ENCODE results near the gene MID1IP1. TPM values are rescaled to one million over a fixed set of nuclear protein-coding genes. Genes with fewer than 3 reads are reported as not detected.

The MID1IP1 gene
- total and polyA plus RNA-seq, 2 of the 8 experiments (the other 6 are each of a cell fraction or from before 2014, with no cell fraction given): 118 to 128 TPM

DNA sequence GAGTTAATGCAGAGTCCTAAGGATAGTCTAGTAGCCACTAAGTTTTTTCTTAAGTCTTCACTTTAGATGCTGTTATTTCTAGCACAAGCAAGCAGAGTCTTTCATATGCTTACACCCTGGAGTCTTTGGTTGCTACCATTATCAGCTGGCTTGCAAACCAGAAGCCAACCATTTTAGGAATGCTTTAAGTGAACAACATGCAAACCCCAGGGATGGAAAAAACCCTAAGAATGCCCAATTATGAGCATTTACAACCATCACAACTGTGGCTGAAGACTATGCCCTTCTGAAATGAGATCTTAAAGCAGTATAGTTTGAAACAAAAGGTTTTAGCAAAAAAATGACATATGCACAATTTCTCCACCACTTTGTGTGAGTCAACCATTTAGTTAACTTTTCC lies 6.6 kb downstream of the MID1IP1 start:
- no peak overlapping the region for H3K23ac ChIP-seq (ENCODE audit: insufficient read length)
- H4K20me1 ChIP-seq (replicated peaks in 1 of 2; ENCODE audit: control insufficient read depth in 1 of 2, insufficient read depth in 2 of 2, low read length in 2 of 2): no peaks in the 10 kb centered on the region
- no peaks in the 10 kb centered on the region for H3K79me1 ChIP-seq (ENCODE audit: low read depth, low read length)
- no peak overlapping the region for H4K8ac ChIP-seq (ENCODE audit: extremely low read depth, insufficient read depth, low read length)
- no peak overlapping the region for H3K18ac ChIP-seq (ENCODE audit: extremely low read depth, low read length)
- H3K79me2 ChIP-seq (ENCODE audit: control insufficient read depth in 1 of 2, insufficient read depth in 2 of 2, low read length in 2 of 2): peaks cover 5 to 31% of the 10 kb centered on the region in 2 experiments; a peak in 3 of 4 replicates
- no peak overlapping the region for H2AK5ac ChIP-seq (ENCODE audit: low read depth, low read length)
- H3K23me2 ChIP-seq (ENCODE audit: low read depth, low read length): peaks cover 3% of the 10 kb centered on the region; the same call in 1 of the 2 replicates
- H2BK12ac ChIP-seq (ENCODE audit: low read depth, low read length): no peak overlapping the region
- peak overlapping the region in 1 of 4 experiments; percentile 95; a peak in 2 of 8 replicates for H3K4me3 ChIP-seq (ENCODE audit: extremely low read depth in 1 of 4, insufficient read depth in 2 of 4, low read depth in 3 of 4, low read length in 4 of 4)
- CTCF ChIA-PET (ENCODE audit: partially characterized antibody): interaction anchor here (1.2 kb wide), 1 partner anchor 179 kb away, joined by 3 read pairs; no protein-coding TSS in a partner anchor
- H2BK15ac ChIP-seq (ENCODE audit: low read length): no peak overlapping the region
- no peak overlapping the region for H3K14ac ChIP-seq (ENCODE audit: insufficient read length)
- peak overlapping the region in 1 of 2 experiments; percentile 76; a peak in 3 of 4 replicates for H3K4me2 ChIP-seq (ENCODE audit: insufficient read depth in 1 of 2, low read depth in 2 of 2, low read length in 2 of 2)
- no peaks in the 10 kb centered on the region for H3K27me3 ChIP-seq (replicated peaks in 1 of 4; ENCODE audit: control insufficient read depth in 3 of 4, extremely low read depth in 1 of 4, insufficient read depth in 3 of 4, low read length in 3 of 4)
- H3K27ac ChIP-seq (ENCODE audit: low read depth, low read length): no peak overlapping the region
- H3K9ac ChIP-seq (replicated peaks in 1 of 4; ENCODE audit: extremely low read depth in 1 of 4, low read depth in 3 of 4, low read length in 3 of 4): no peak overlapping the region
- H2AFZ ChIP-seq (ENCODE audit: low read length): no peak overlapping the region
- H3K9me3 ChIP-seq (ENCODE audit: insufficient read depth in 2 of 2, low read depth in 1 of 2, low read length in 1 of 2): no peaks in the 10 kb centered on the region
- H4K91ac ChIP-seq (replicated peaks; ENCODE audit: insufficient read length, low read length): no peak overlapping the region
- H3K4ac ChIP-seq (replicated peaks; ENCODE audit: insufficient read length, low read depth, low read length): no peak overlapping the region
- H2BK120ac ChIP-seq (replicated peaks; ENCODE audit: low read depth, low read length): no peak overlapping the region
- POLR2A ChIA-PET (ENCODE audit: partially characterized antibody): interaction anchor here (0.7 to 5.8 kb wide), 6 partner anchors 8 to 1026 kb away, joined by 3 to 64 read pairs (median 6); no protein-coding TSS in a partner anchor
- peak overlapping the region; percentile 60 for H4K5ac ChIP-seq (ENCODE audit: insufficient read length, low read depth, low read length)
- peak; percentile 13 for FAIRE-seq
- H3K56ac ChIP-seq (replicated peaks; ENCODE audit: insufficient read length, low read depth, low read length): no peak overlapping the region
- no peak for DNase-seq (ENCODE audit: low read depth in 1 of 2, low spot score in 2 of 2)
- no peak overlapping the region for H2BK5ac ChIP-seq (ENCODE audit: low read depth, low read length)
- H3K4me1 ChIP-seq (replicated peaks in 1 of 4; ENCODE audit: control insufficient read depth in 3 of 4, insufficient read depth in 4 of 4, low read length in 3 of 4): peaks cover 0 to 3% (median 0%) of the 10 kb centered on the region in 4 experiments; a peak in 2 of 7 replicates
- no peak overlapping the region for H2BK20ac ChIP-seq (ENCODE audit: low read length)
- TF ChIP-seq CBX5 (IDR thresholded peaks at IDR 0.05; ENCODE audit: low read depth, low read length) (no peak), POLR2A (IDR thresholded peaks at IDR 0.05; ENCODE audit: control extremely low read depth in 1 of 2, low read depth in 2 of 2, low read length in 2 of 2) (peak in 1 of 2 experiments; percentile 45; a peak in 1 of 3 replicates)
- H3K36me3 ChIP-seq (ENCODE audit: control insufficient read depth in 2 of 4, insufficient read depth in 4 of 4, low read length in 3 of 4): peaks cover 0 to 27% (median 6%) of the 10 kb centered on the region in 4 experiments; a peak in 3 of 8 replicates
